ENCODE measurements around the gene SPOCK2.

SPOCK2 gene

DNA sequence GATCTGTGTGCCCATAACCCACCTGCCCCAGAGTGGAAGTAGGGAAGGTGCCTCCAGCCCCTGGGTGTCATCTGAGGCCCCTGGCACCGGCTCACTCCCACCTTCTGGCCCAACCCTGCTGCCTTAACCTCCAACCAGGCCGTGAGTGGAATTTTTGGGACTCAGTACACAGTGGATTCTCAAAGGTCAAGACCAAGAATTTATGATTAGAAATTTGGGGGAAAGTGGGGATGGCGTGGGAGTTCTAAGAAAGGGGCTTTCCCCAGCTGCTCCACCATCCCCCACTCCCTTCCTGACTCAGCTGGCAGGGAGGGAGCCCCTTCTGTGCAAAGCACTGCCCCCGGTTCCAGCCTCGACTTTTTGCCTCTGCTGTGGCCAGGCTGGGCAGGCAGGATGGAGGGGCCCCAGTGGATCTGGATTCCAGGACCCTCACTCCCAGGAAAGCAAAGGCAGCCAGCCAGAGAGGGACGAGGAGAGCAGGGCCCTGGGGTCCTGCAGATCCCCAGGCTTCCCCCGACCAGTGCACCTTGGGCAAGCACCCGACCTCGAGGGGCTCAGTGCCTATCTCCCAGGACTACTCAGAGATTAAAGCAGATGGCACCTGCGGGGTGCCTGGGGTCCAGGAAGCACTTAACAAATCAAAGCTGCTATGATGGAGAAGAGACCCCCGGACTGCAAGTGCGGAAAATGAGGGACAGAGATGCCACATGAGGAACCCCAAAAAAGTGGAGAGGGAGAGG lies 12.8 kb downstream of the SPOCK2 start:
- no peaks in the 10 kb centered on the region for H3K9me3 ChIP-seq (ENCODE audit: insufficient read depth, low read depth, low read length)
- no peak overlapping the region for H3K9ac ChIP-seq (ENCODE audit: low read depth, low read length)
- H3K36me3 ChIP-seq (ENCODE audit: insufficient read depth, low read depth, low read length) = no peaks in the 10 kb centered on the region
- H3K27ac ChIP-seq (ENCODE audit: low read length) = no peak overlapping the region
- no peak overlapping the region for H3K4me3 ChIP-seq (ENCODE audit: low read length)
- no peaks in the 10 kb centered on the region for H3K27me3 ChIP-seq (ENCODE audit: insufficient read depth, low read length)
- peaks cover 6% of the 10 kb centered on the region; the same call in 1 of the 2 replicates for H3K4me1 ChIP-seq (ENCODE audit: insufficient read depth, low read length)

DNA sequence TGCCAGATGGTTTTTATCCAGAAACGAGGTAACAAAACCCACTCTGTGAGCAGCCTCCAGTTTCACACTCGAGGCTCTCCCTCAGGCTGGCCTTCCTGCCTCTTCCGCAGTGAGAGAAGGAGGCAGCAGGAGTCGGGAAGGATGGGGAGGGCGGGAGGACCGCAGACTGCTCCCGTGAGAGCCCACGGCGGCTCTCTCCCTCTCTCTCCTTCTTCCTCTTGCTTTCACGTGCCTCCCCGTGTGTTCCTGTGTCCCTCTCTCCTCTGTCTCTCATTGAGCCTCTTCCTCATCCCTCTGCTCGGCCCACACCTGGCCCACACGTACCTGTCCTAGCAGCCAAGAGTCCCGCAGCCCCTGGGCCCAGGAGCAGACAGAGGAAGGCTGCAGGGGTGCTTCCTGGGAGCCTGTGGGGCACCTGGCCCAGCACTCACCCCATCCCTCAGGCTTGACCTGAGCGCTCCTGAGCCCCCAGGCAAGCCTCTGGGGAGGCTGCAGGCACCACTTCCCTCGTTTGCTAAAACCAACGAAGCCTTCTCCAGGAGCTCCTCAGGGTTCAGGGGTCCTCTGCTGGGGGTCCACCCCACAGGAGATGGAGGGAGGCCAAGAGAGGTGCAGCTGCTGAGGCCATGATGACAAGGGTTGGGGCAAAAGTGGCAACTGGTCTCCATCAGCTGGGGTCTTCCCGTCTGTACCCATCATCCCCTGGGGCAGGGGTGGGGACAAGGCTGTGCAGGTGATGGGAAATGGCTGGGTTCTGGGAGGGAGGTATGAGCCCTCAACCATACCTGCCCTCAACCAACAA lies 13.6 kb downstream of the SPOCK2 start:
- no peaks in the 10 kb centered on the region for H3K36me3 ChIP-seq (ENCODE audit: insufficient read depth, low read depth, low read length)
- no peaks in the 10 kb centered on the region for H3K27me3 ChIP-seq (ENCODE audit: insufficient read depth, low read length)
- H3K9me3 ChIP-seq (ENCODE audit: insufficient read depth, low read depth, low read length) = no peaks in the 10 kb centered on the region
- no peak overlapping the region for H3K27ac ChIP-seq (ENCODE audit: low read length)
- no peak overlapping the region for H3K9ac ChIP-seq (ENCODE audit: low read depth, low read length)
- H3K4me1 ChIP-seq (ENCODE audit: insufficient read depth, low read length) = peaks cover 6% of the 10 kb centered on the region; the same call in 1 of the 2 replicates
- no peak overlapping the region for H3K4me3 ChIP-seq (ENCODE audit: low read length)

- H3K4me1 ChIP-seq (ENCODE audit: insufficient read depth, low read length) = peaks cover under 1% of the 10 kb centered on the region; the same call in 1 of the 2 replicates
- H3K9me3 ChIP-seq (ENCODE audit: insufficient read depth, low read depth, low read length) = no peaks in the 10 kb centered on the region
- no peaks in the 10 kb centered on the region for H3K36me3 ChIP-seq (ENCODE audit: insufficient read depth, low read depth, low read length)
- H3K27ac ChIP-seq (ENCODE audit: low read length) = no peak overlapping the region
- H3K27me3 ChIP-seq (ENCODE audit: insufficient read depth, low read length) = no peaks in the 10 kb centered on the region
- no peak overlapping the region for H3K4me3 ChIP-seq (ENCODE audit: low read length)
- H3K9ac ChIP-seq (ENCODE audit: low read depth, low read length) = no peak overlapping the region
Measured at GRCh38 chr10:72073708-72074573, 14.4 kb downstream of the SPOCK2 start.

- Histone ChIP-seq H3K4me1 (ENCODE audit: insufficient read depth, low read length) (no peaks in the 10 kb centered on the region), H3K36me3 (ENCODE audit: insufficient read depth, low read depth, low read length) (no peaks in the 10 kb centered on the region)
Measured at GRCh38 chr10:72072639-72073038, 15.7 kb downstream of the SPOCK2 start.

DNA sequence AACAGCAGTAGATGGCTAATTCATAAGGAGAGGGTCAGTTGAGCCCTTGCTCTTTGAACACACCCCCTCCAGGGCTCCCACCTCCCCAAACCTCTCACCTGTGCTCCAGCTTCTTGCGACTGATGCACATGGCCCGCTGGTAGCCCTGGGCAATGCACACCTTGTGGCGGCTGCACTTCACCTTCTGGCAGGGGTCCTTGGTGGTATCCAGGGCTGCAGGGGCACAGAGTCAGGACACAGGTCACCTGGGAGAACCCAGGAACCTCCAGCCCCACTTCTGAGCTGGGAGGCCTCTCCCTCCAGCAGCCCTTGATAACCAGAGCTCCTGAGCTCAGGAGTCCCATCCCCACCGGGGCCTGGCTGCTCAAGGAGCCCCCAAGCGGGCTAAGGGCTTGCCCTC lies 16.3 kb downstream of the SPOCK2 start:
- no peaks in the 10 kb centered on the region for H3K27me3 ChIP-seq (ENCODE audit: insufficient read depth, low read length)
- H3K4me3 ChIP-seq (ENCODE audit: low read length) = no peak overlapping the region
- H3K36me3 ChIP-seq (ENCODE audit: insufficient read depth, low read depth, low read length) = no peaks in the 10 kb centered on the region
- H3K27ac ChIP-seq (ENCODE audit: low read length) = no peak overlapping the region
- no peaks in the 10 kb centered on the region for H3K4me1 ChIP-seq (ENCODE audit: insufficient read depth, low read length)
- no peaks in the 10 kb centered on the region for H3K9me3 ChIP-seq (ENCODE audit: insufficient read depth, low read depth, low read length)
- H3K9ac ChIP-seq (ENCODE audit: low read depth, low read length) = no peak overlapping the region

More at GRCh38 chr10:72072639-72073038, 15.7 kb downstream of the SPOCK2 start:
- Histone ChIP-seq H3K27ac (ENCODE audit: low read length) (no peak overlapping the region), H3K9me3 (ENCODE audit: insufficient read depth, low read depth, low read length) (no peaks in the 10 kb centered on the region), H3K9ac (ENCODE audit: low read depth, low read length) (no peak overlapping the region), H3K27me3 (ENCODE audit: insufficient read depth, low read length) (no peaks in the 10 kb centered on the region), H3K4me3 (ENCODE audit: low read length) (no peak overlapping the region)

DNA sequence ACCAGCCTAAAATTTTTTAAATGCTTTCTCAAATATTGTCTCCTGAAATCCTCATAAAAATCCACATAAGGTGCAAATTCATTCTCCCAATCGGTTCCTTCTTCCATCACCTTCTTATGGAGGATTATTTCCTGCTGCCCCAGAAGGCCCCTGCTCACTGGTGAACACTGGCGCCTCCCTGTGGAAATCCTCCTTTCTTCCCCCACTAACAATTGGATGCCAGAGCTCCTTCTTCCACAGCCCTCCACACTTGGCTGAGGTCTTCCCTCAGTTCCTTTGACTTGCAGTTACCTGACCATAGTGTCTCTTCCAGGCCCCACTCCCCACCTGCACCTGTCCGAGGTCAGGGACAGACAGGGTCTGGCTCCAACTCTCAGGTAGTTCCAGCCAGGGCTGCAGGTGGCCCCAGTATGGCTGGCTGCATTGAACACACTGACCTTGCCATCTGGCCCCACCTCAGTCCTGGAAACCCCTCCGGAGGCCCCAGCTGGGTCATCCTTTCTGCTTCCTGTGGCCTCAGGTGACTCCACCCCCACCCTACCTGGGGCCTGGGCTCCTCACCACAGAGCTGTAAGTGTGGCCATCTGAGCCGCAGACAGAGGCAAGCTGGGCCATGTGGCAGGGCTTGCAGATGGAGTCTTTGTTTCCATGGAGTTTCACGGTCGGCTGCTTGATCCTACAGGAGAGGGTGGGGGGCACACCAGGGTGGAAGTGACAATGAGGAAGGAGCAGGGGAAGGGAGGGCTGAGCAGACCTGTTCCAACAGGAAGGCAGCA lies 18.4 kb downstream of the SPOCK2 start:
- Histone ChIP-seq H3K9ac (ENCODE audit: low read depth, low read length) (no peak overlapping the region), H3K4me3 (ENCODE audit: low read length) (no peak overlapping the region), H3K27me3 (ENCODE audit: insufficient read depth, low read length) (no peaks in the 10 kb centered on the region), H3K9me3 (ENCODE audit: insufficient read depth, low read depth, low read length) (no peaks in the 10 kb centered on the region), H3K4me1 (ENCODE audit: insufficient read depth, low read length) (no peaks in the 10 kb centered on the region), H3K36me3 (ENCODE audit: insufficient read depth, low read depth, low read length) (no peaks in the 10 kb centered on the region), H3K27ac (ENCODE audit: low read length) (no peak overlapping the region)

GRCh38 chr10:72068901-72069446 lies 19.4 kb downstream of the SPOCK2 start:
- Histone ChIP-seq H3K4me3 (ENCODE audit: low read length) (no peak overlapping the region), H3K27ac (ENCODE audit: low read length) (no peak overlapping the region), H3K4me1 (ENCODE audit: insufficient read depth, low read length) (no peaks in the 10 kb centered on the region), H3K27me3 (ENCODE audit: insufficient read depth, low read length) (no peaks in the 10 kb centered on the region), H3K9me3 (ENCODE audit: insufficient read depth, low read depth, low read length) (no peaks in the 10 kb centered on the region), H3K9ac (ENCODE audit: low read depth, low read length) (no peak overlapping the region), H3K36me3 (ENCODE audit: insufficient read depth, low read depth, low read length) (no peaks in the 10 kb centered on the region)

DNA sequence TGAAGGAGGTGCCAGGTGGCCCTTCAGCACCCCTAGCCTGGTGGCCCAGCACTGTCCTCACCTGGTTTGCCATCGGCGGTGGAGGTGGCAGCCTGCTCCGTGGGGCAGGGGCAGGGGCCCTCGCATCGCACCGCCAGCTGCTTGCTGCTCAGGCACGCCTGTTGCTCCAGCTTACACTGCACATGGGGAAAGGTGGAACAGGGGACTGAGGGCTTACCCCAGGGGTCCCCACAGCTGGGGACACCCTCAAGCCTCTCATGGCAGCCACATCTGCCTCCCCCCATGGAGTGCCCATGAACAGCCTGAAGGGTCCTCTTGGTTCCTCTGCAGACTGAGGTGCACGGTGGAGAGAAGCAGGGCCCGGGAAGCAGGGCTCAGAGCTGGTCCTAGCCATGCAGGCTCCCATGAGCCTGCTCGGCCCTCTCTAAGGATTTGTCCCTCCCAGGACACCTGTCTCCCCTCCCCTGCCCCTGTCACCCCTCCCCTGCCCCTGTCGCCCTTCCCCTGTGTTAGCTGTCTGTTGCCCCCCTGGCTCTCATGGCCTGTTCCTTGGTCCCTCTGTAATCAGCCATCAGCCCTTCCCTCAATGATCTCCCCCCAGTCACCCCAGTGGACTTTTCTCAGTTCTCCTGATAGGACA lies 20.1 kb downstream of the SPOCK2 start:
- H3K9ac ChIP-seq (ENCODE audit: low read depth, low read length) = no peak overlapping the region
- no peaks in the 10 kb centered on the region for H3K27me3 ChIP-seq (ENCODE audit: insufficient read depth, low read length)

DNA sequence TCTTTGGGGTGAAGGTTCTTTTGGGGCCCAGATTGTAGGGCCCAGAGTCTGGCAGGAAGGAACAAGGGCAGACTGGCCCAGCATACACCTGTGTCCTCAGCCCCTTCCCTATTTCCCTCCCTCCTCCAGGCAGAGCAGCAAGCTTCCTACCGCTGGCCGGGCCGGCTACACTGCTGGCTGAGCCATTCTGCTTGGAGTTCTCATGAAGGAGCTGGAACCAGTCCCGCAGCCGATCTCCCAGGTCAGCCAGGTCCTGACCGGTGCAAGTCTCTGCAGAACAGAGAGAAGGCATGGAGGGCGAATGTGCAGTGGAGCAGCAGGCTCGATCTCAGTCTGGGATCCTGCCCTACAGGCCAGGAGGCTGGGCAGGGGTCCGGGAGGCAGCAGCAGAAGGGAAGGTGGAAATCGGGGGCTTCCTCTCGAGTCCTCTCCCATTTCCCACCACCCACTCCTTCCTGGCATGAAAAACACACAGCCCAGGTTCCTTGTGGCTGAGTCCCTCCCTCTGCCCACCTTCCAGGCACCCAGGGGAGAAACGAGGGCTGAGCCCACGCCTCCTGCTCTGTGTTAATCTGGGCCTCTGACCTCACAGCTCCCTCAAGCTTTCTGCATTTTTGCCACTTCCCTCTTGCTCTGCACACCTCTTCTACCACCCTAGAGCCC lies 20.8 kb downstream of the SPOCK2 start:
- H3K27me3 ChIP-seq (ENCODE audit: insufficient read depth, low read length) = no peaks in the 10 kb centered on the region
- H3K4me3 ChIP-seq (ENCODE audit: low read length) = no peak overlapping the region
- no peaks in the 10 kb centered on the region for H3K36me3 ChIP-seq (ENCODE audit: insufficient read depth, low read depth, low read length)
- no peaks in the 10 kb centered on the region for H3K9me3 ChIP-seq (ENCODE audit: insufficient read depth, low read depth, low read length)
- no peaks in the 10 kb centered on the region for H3K4me1 ChIP-seq (ENCODE audit: insufficient read depth, low read length)
- H3K9ac ChIP-seq (ENCODE audit: low read depth, low read length) = no peak overlapping the region
- H3K27ac ChIP-seq (ENCODE audit: low read length) = no peak overlapping the region

More for the DNA sequence above, 20.1 kb downstream of the SPOCK2 start:
- H3K4me3 ChIP-seq (ENCODE audit: low read length) = no peak overlapping the region
- H3K4me1 ChIP-seq (ENCODE audit: insufficient read depth, low read length) = no peaks in the 10 kb centered on the region
- no peak overlapping the region for H3K27ac ChIP-seq (ENCODE audit: low read length)
- no peaks in the 10 kb centered on the region for H3K9me3 ChIP-seq (ENCODE audit: insufficient read depth, low read depth, low read length)
- no peaks in the 10 kb centered on the region for H3K36me3 ChIP-seq (ENCODE audit: insufficient read depth, low read depth, low read length)

All from iPS-20b (cell line).